Liver (tissue), 9 donors: ENCODE results near the gene SLC12A9. TPM values are rescaled to one million over a fixed set of nuclear protein-coding genes. Genes with fewer than 3 reads are reported as not detected.

Source experiments
- DNase-seq: peaks from one replicate; pipeline ENCODE4 v3.0.0-alpha.2; 2017; ENCODE audit warnings: low spot score
- H3K27ac ChIP-seq, 2 donors: one replicate each; pipeline ENCODE4 v1.7.0; 2013; ENCODE audit warnings: inconsistent platforms in 2 of 2, low read length in 2 of 2, control low read depth in 1 of 2, low read depth in 1 of 2, mild to moderate bottlenecking in 1 of 2
- H3K27me3 ChIP-seq, 4 donors: one replicate each; pipeline versions ENCODE4 v1.6.1 to v1.7.0; 2013; ENCODE audit warnings: low read length in 3 of 4, inconsistent platforms in 1 of 4, mild to moderate bottlenecking in 1 of 4, moderate library complexity in 1 of 4; ENCODE audit not compliant: control insufficient read depth in 4 of 4, insufficient read depth in 4 of 4
- H3K36me3 ChIP-seq, 4 donors: one replicate each; pipeline versions ENCODE4 v1.6.1 to v1.7.0; 2013; ENCODE audit warnings: low read length in 3 of 4, mild to moderate bottlenecking in 3 of 4, low read depth in 1 of 4, moderate library complexity in 1 of 4; ENCODE audit not compliant: control insufficient read depth in 4 of 4, insufficient read depth in 3 of 4
- H3K4me1 ChIP-seq, 4 donors: one replicate each; pipeline versions ENCODE4 v1.6.1 to v1.7.0; 2013; ENCODE audit warnings: low read length in 3 of 4, mild to moderate bottlenecking in 3 of 4, moderate library complexity in 1 of 4; ENCODE audit not compliant: control insufficient read depth in 4 of 4, insufficient read depth in 4 of 4
- H3K4me3 ChIP-seq, 3 donors: one replicate each; pipeline versions ENCODE4 v1.6.1 to v1.7.0; 2013; ENCODE audit warnings: low read length in 3 of 3, control low read depth in 1 of 3, low read depth in 1 of 3, mild to moderate bottlenecking in 1 of 3
- H3K9ac ChIP-seq, 2 donors: one replicate each; pipeline ENCODE4 v1.7.0; 2013; ENCODE audit warnings: low read length in 2 of 2, mild to moderate bottlenecking in 2 of 2, moderate library complexity in 2 of 2, control low read depth in 1 of 2, low read depth in 1 of 2
- H3K9me3 ChIP-seq, 4 donors: one replicate each; pipeline versions ENCODE4 v1.6.1 to v1.7.0; 2013; ENCODE audit warnings: low read length in 3 of 4; ENCODE audit not compliant: control insufficient read depth in 4 of 4
- EGR1 ChIP-seq, 2 donors: IDR thresholded peaks; 2 replicates each; pipeline ENCODE4 v1.6.1; 2016 to 2018; ENCODE audit warnings: antibody characterized with exemption in 2 of 2, low read depth in 2 of 2
- FOXA1 ChIP-seq: IDR thresholded peaks from 2 replicates; pipeline ENCODE4 v1.6.1; 2016; ENCODE audit warnings: antibody characterized with exemption
- FOXA2 ChIP-seq: IDR thresholded peaks from 2 replicates; pipeline ENCODE4 v1.6.1; 2016; ENCODE audit warnings: antibody characterized with exemption
- GABPA ChIP-seq, 2 donors: IDR thresholded peaks in 1 of 2; conservative IDR thresholded peaks in 1 of 2; 2 replicates each; pipeline ENCODE4 v1.6.1; 2016; ENCODE audit warnings: antibody characterized with exemption in 2 of 2, mild to moderate bottlenecking in 1 of 2, moderate library complexity in 1 of 2
- HNF4A ChIP-seq, 2 donors: conservative IDR thresholded peaks; 2 replicates each; pipeline ENCODE4 v1.6.1; 2016; ENCODE audit warnings: antibody characterized with exemption in 2 of 2, mild to moderate bottlenecking in 2 of 2
- HNF4G ChIP-seq: IDR thresholded peaks from 2 replicates; pipeline ENCODE4 v1.6.1; 2016; ENCODE audit warnings: antibody characterized with exemption
- JUND ChIP-seq, 2 donors: IDR thresholded peaks; 2 replicates each; pipeline ENCODE4 v1.6.1; 2016; ENCODE audit warnings: antibody characterized with exemption in 2 of 2
- NR2F2 ChIP-seq: IDR thresholded peaks from 2 replicates; pipeline ENCODE4 v1.6.1; 2016; ENCODE audit warnings: antibody characterized with exemption
- RAD21 ChIP-seq, 2 donors: IDR thresholded peaks; 2 replicates each; pipeline ENCODE4 v1.6.1; 2016; ENCODE audit warnings: antibody characterized with exemption in 2 of 2, mild to moderate bottlenecking in 2 of 2
- RXRA ChIP-seq, 2 donors: IDR thresholded peaks; 2 replicates each; pipeline ENCODE4 v1.6.1; 2017 to 2018; ENCODE audit warnings: antibody characterized with exemption in 2 of 2, mild to moderate bottlenecking in 1 of 2
- SP1 ChIP-seq: IDR thresholded peaks from 2 replicates; pipeline ENCODE4 v1.6.1; 2018; ENCODE audit warnings: antibody characterized with exemption, mild to moderate bottlenecking
- TAF1 ChIP-seq: conservative IDR thresholded peaks from 2 replicates; pipeline ENCODE4 v1.6.1; 2016; ENCODE audit warnings: antibody characterized with exemption, mild to moderate bottlenecking
- YY1 ChIP-seq: IDR thresholded peaks from 2 replicates; pipeline ENCODE4 v1.6.1; 2016; ENCODE audit warnings: antibody characterized with exemption, mild to moderate bottlenecking
- WGBS: extraction: QIAGEN DNeasy Blood & Tissue Kit; methylation state at CpG from one replicate; pipeline ENCODE4 v1.1.7; 2013; 5-methylcytosine and 5-hydroxymethylcytosine counted together
- polyA plus RNA-seq, 2 donors: library from polyadenylated mRNA; stranded (reverse) in 1 of 2; unstranded in 1 of 2; fragments of 200-250 nt in 1 of 2; fragments of >200 nt in 1 of 2; fragmentation: Nextera tagmentation in 1 of 2; extraction: Ambion mirVana in 1 of 2; gene quantifications; one replicate each; pipeline versions ENCODE4 v1.2.1 to v1.2.3, GENCODE V29; 2013 to 2015
- total RNA-seq, 2 donors: library from RNA; depleted of rRNA; stranded (reverse); fragments of >200 nt; gene quantifications; one replicate each; pipeline ENCODE4 v1.2.3, GENCODE V29; 2014
- TF ChIP-seq, protein P1 (sequence below): IDR thresholded peaks from 2 replicates; pipeline ENCODE4 v1.6.1; 2016; ENCODE audit warnings: antibody characterized with exemption
- TF ChIP-seq, protein P2 (sequence below): IDR thresholded peaks from 2 replicates; pipeline ENCODE4 v1.6.1; 2016; ENCODE audit warnings: antibody characterized with exemption, mild to moderate bottlenecking
- TF ChIP-seq, protein P3 (sequence below): IDR thresholded peaks from 2 replicates; pipeline ENCODE4 v1.6.1; 2016; ENCODE audit warnings: antibody characterized with exemption
- donor health status: healthy.
- donor health status: healthy.
- donor health status: healthy.
- donor health status: healthy.
- donor health status: healthy.

Gene SLC12A9
- total and polyA plus RNA-seq, 4 donors: 1.8 to 17.2 (median 9.4) TPM

DNA sequence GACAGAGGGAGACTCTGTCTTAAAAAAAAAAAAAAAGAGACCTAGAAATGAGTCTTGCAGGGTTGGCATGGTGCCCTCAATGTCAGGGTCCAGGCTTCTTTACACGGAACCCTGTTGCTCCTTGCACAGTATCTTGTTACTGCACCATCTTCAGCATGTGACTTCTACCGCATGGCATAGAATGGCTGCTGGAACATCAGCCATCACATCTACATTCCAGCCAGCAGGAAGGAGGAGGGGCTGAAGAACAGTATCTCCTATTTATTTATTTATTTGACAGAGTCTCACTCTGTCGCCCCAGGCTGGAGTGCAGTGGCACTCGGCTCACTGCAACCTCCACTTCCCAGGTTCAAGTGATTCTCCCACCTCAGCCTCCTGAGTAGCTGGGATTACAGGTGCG is 46.9 kb downstream of the SLC12A9 start:
- no peak for DNase-seq

DNA sequence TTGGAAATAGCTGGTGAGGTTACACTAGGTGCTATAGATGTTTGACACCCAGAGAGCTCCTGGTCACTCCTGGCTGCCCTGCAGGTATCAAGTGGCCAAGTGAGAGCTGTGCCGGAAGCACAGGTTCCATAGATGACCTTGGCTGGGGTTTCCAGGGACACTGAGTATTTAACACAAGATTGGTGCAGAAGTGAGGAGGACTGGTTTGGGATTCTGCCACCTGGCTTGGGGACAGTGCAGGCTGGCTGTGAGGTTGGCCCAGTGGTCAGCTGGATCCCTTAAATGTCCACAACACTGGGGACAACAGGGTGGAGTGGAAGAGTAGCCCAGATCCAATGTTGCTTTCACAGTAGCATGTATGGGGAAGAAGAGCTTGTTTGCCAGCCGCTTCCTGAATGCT is 48.5 kb downstream of the SLC12A9 start:
- Histone ChIP-seq H3K4me1 (peaks cover 9 to 27% (median 19%) of the 10 kb centered on the region in 4 donors), H3K9ac (no peak overlapping the region), H3K36me3 (no peaks in the 10 kb centered on the region), H3K27me3 (peaks cover 0 to 5% (median 0%) of the 10 kb centered on the region in 4 donors), H3K9me3 (no peaks in the 10 kb centered on the region), H3K27ac (peak overlapping the region; percentile 56 to 85), H3K4me3 (no peak overlapping the region)
- no peak for TF ChIP-seq FOXA2
- TF ChIP-seq, protein P1, sequence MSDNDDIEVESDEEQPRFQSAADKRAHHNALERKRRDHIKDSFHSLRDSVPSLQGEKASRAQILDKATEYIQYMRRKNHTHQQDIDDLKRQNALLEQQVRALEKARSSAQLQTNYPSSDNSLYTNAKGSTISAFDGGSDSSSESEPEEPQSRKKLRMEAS: no peak
- peak; percentile 27 for TF ChIP-seq YY1
- peak in 1 of 2 donors; percentile 10 for TF ChIP-seq GABPA (IDR thresholded peaks at IDR 0.05 in 1 of 2, conservative IDR thresholded peaks at IDR 0.05 in 1 of 2)
- peak; percentile 71 for TF ChIP-seq SP1
- TF ChIP-seq, protein P2, sequence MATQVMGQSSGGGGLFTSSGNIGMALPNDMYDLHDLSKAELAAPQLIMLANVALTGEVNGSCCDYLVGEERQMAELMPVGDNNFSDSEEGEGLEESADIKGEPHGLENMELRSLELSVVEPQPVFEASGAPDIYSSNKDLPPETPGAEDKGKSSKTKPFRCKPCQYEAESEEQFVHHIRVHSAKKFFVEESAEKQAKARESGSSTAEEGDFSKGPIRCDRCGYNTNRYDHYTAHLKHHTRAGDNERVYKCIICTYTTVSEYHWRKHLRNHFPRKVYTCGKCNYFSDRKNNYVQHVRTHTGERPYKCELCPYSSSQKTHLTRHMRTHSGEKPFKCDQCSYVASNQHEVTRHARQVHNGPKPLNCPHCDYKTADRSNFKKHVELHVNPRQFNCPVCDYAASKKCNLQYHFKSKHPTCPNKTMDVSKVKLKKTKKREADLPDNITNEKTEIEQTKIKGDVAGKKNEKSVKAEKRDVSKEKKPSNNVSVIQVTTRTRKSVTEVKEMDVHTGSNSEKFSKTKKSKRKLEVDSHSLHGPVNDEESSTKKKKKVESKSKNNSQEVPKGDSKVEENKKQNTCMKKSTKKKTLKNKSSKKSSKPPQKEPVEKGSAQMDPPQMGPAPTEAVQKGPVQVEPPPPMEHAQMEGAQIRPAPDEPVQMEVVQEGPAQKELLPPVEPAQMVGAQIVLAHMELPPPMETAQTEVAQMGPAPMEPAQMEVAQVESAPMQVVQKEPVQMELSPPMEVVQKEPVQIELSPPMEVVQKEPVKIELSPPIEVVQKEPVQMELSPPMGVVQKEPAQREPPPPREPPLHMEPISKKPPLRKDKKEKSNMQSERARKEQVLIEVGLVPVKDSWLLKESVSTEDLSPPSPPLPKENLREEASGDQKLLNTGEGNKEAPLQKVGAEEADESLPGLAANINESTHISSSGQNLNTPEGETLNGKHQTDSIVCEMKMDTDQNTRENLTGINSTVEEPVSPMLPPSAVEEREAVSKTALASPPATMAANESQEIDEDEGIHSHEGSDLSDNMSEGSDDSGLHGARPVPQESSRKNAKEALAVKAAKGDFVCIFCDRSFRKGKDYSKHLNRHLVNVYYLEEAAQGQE: no peak
- TF ChIP-seq TAF1: no peak
- TF ChIP-seq JUND (IDR thresholded peaks at IDR 0.05): no peak
- TF ChIP-seq NR2F2: no peak
- peak; percentile 14 for TF ChIP-seq HNF4G
- TF ChIP-seq RAD21 (IDR thresholded peaks at IDR 0.05): peak in 1 of 2 donors; percentile 56
- peak; percentile 76 to 79 for TF ChIP-seq RXRA (IDR thresholded peaks at IDR 0.05)
- no peak for TF ChIP-seq FOXA1
- peak; percentile 69 to 72 for TF ChIP-seq HNF4A (conservative IDR thresholded peaks at IDR 0.05)
- TF ChIP-seq, protein P3, sequence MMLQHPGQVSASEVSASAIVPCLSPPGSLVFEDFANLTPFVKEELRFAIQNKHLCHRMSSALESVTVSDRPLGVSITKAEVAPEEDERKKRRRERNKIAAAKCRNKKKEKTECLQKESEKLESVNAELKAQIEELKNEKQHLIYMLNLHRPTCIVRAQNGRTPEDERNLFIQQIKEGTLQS: no peak
- DNase-seq: no peak
- 61% methylated on average over 2 of the region's 2 CpGs for WGBS

More for the DNA sequence above, 46.9 kb downstream of the SLC12A9 start:
- no peak overlapping the region for H3K4me3 ChIP-seq
- peaks cover 0 to 6% (median 0%) of the 10 kb centered on the region in 4 donors for H3K27me3 ChIP-seq
- TF ChIP-seq JUND (IDR thresholded peaks at IDR 0.05): no peak
- no peak for TF ChIP-seq HNF4G
- no peak for TF ChIP-seq RXRA (IDR thresholded peaks at IDR 0.05)
- TF ChIP-seq, protein P1: no peak
- no peak for TF ChIP-seq NR2F2
- TF ChIP-seq YY1: no peak
- H3K36me3 ChIP-seq: no peaks in the 10 kb centered on the region
- H3K9me3 ChIP-seq: no peaks in the 10 kb centered on the region
- peaks cover 9 to 40% (median 24%) of the 10 kb centered on the region in 4 donors for H3K4me1 ChIP-seq
- H3K9ac ChIP-seq: no peak overlapping the region
- 98% methylated on average over 5 of the region's 5 CpGs for WGBS
- H3K27ac ChIP-seq: no peak overlapping the region

DNA sequence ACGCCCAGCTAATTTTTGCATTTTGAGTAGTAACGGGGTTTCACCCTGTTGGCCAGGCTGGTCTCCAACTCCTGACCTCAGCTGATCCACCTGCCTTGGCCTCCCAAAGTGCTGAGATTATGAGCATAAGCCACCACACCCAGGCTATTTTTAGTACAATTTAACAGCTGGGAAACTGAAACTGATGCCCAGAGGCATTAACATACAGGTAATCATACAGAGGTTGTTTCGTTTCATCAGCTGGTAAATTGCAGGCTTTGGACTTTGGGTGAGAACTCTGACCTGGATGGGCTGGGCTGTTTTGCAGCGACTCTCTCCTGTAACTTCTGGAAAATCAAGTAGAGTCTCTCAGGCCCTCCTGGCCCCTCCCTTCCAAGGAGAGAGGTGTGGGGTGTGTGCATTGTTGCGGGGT is 49.4 kb downstream of the SLC12A9 start:
- 57% methylated on average over 5 of the region's 5 CpGs for WGBS
- no peaks in the 10 kb centered on the region for H3K36me3 ChIP-seq
- H3K4me3 ChIP-seq: no peak overlapping the region
- H3K27ac ChIP-seq: peak overlapping the region; percentile 69 to 73
- no peak overlapping the region for H3K9ac ChIP-seq
- peaks cover 8 to 19% (median 11%) of the 10 kb centered on the region in 4 donors for H3K4me1 ChIP-seq
- DNase-seq: no peak
- H3K9me3 ChIP-seq: no peaks in the 10 kb centered on the region
- no peaks in the 10 kb centered on the region for H3K27me3 ChIP-seq
- peak; percentile 59 to 61 for TF ChIP-seq RXRA (IDR thresholded peaks at IDR 0.05)
- TF ChIP-seq RAD21 (IDR thresholded peaks at IDR 0.05): peak in 1 of 2 donors; percentile 14
- TF ChIP-seq, protein P1: no peak
- TF ChIP-seq, protein P2: peak; percentile 21
- peak; percentile 74 for TF ChIP-seq HNF4G
- TF ChIP-seq YY1: no peak
- TF ChIP-seq SP1: peak; percentile 83
- no peak for TF ChIP-seq EGR1 (IDR thresholded peaks at IDR 0.05; ENCODE audit: low read depth in 2 of 2)
- peak; percentile 88 to 92 for TF ChIP-seq HNF4A (conservative IDR thresholded peaks at IDR 0.05)
- no peak for TF ChIP-seq FOXA1
- TF ChIP-seq NR2F2: peak; percentile 15
- TF ChIP-seq, protein P3: peak; percentile 36
